NCI-H446 treated with DMSO at 0.1 percent for 48 hours (cell line): ENCODE measurements around the gene ILKAP.

ENCODE experiments used
- DNase-seq: peaks from one replicate; lab custom pipeline; 2025; lab: John Stamatoyannopoulos, UW

ILKAP gene

GRCh38 chr2:238137885-238138284 lies 65.6 kb downstream of the ILKAP start:
- no peak for DNase-seq

DNA sequence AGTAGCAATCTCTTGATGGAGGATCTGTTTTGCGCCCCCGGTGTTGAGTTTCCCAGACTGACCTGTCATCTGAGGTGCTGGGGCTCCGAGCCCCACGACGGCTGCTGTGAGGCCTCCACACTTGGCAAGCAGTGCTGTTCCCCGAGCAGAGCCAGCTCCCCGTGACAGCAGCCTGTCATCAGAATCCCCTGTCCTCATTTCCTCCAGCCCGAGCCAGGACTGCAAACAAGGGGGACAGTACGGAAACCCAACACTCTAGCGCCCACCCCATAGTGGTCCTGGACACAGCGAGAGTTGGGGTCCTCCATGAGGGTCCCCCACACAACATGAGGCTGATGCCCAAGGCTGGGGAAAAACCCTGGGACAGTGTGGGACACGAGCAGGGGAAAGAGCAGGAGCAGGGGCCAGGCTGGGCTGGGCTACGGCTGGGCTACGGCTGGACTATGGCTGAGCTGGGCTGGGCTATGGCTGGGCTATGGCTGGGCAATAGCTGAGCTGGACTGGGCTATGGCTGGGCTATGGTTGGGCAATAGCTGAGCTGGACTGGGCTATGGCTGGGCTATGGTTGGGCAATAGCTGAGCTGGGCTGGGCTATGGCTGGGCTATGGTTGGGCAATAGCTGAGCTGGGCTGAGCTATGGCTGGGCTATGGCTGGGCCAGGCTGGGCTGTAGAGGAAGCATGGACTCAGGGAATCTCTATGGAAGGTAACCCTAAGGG lies 66.5 kb downstream of the ILKAP start:
- no peak for DNase-seq

GRCh38 chr2:238135601-238136150 lies 67.8 kb downstream of the ILKAP start:
- no peak for DNase-seq

GRCh38 chr2:238134393-238134785 lies 69.1 kb downstream of the ILKAP start:
- DNase-seq = no peak

GRCh38 chr2:238133499-238134392 lies 69.7 kb downstream of the ILKAP start:
- no peak for DNase-seq

- no peak for DNase-seq
Measured at GRCh38 chr2:238132463-238133450, 70.7 kb downstream of the ILKAP start.

DNA sequence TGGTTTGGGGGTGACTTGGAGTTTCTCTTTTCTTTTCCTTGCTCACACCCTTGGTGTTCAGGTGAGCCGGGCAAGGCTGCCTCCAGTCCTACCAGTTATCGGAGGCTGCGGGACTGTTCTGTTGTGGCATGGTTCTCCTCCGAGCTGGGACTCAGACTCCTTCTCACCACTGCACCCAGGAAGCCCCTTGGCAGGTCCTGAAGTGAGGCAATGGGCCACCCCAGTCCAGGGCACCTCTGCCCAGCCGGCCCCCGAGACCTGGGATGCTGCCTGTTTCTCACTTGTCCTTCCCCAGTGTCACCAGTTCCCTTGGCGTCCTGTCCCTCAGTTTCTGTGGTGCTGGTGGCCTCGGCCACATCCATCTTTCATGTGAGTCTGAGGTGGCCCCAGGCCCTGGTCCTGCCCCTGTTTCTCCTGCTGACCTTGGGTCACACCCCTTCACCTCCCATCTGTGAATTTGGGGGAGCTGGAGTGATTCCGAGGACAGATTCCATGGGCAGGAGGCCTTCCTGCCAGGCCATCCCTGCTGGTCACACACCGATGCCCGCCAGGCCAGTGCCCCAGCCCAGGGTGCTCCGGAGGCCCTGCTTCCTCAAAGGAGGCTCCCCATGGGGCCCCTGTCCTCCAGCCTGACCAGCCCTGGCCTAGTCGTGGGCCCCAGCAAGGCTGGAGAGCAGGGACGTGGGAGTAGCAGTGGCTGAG lies 71.6 kb downstream of the ILKAP start:
- DNase-seq = no peak

GRCh38 chr2:238130696-238131628 lies 72.5 kb downstream of the ILKAP start:
- no peak for DNase-seq

DNA sequence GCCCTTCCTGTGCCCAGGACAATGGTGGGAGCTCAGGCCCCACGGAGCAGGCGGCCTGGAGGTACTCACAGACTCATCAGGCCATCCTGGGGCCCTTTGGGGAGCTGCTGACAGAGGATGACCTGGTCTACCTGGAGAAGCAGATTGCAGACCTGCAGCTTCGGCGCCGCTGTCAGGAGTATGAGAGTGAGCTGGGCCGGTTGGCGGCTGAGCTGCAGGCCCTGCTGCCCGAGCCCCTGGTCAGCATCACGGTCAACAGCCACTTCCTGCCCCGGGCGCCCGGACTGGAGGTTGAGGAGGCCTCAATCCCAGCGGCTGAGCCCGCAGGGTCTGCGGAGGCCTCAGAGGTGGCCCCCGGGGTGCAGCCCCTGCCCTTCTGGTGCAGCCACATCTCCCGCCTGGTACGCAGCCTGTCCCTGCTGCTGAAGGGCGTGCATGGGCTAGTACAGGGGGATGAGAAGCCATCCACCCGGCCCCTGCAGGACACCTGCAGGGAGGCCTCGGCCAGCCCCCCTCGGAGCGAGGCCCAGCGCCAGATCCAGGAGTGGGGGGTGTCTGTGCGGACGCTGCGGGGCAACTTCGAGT lies 73.3 kb downstream of the ILKAP start:
- DNase-seq = no peak

GRCh38 chr2:238129166-238130010 lies 74.1 kb downstream of the ILKAP start:
- DNase-seq = no peak

- no peak for DNase-seq
Measured at GRCh38 chr2:238128534-238129001, 74.9 kb downstream of the ILKAP start.

GRCh38 chr2:238128061-238128440 lies 75.4 kb downstream of the ILKAP start:
- DNase-seq = no peak

- no peak for DNase-seq
Measured at GRCh38 chr2:238127165-238128060, 76.1 kb downstream of the ILKAP start.

DNA sequence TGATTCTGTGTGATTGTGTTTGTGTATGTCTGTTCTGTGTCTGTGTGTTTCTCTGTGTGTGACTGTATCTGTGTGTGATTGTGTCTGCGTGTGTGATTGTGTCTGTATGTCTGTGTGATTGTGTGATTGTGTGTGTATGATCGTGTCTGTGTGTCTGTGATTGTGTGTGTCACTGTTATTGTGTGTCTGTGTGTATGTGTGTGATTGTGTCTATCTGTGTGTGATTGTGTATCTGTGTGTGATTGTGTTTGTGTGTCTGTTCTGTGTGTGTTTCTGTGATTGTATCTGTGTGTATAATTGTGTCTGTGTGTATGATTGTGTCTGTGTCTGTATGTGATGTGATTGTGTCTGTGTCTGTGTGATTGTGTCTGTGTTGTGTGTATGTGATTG lies 76.7 kb downstream of the ILKAP start:
- DNase-seq = no peak

DNA sequence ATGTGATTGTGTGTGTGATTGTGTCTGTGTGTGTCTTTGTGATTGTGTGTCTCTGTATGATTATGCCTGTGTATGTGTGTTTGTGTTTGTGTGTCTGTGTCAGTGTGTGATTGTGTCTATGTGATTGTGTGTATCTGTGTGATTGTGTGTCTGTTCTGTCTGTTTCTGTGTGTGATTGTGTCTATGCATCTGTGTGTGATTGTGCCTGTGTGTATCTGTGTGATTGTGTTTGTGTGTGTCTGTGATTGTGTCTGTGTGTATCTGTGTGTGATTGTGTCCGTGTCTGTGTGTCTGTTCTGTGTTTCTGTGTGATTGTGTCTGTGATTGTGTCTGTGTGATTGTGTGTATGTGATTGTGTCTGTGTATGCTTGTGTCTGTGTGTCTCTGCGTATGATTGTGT lies 77.2 kb downstream of the ILKAP start:
- DNase-seq = no peak

DNA sequence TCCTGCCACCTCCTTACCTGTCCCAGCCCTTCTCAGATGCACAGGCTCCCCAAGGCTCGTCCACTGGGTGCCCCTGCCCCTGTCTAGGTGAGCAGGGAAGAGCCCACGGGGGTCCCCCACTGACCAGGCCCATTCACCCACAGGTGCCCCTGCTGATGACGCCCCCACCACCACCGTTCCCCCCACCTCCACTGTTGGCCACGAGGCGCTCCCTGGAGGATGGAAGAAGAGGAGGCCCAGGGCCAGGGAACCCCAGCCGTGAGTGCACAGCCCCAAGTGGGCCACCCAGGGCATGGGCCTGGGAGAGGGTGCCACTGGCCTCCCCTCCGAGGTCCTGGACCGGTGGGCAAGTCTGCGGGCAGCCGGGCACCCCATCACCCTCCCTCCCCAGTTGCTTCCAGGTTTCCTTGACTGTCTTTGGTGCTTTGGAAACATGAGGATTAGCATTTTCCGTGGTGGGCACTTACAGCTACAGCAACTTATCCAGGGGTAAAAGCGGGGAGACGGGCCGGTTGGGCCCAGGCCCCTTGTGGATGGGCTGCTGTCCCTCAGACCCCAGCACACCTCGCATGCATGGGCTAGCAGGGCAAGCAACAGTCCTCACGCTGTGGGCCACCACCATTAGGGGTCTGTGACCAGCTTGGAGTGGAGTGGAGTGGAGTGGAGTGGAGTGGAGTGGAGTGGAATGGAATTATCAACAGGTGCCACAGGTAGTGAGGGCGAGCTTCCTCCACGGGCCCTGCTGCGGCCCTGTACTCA lies 78.2 kb downstream of the ILKAP start:
- no peak for DNase-seq
